ENCODE results near the gene ACSS1. TPM values are rescaled to one million over a fixed set of nuclear protein-coding genes. Genes with fewer than 3 reads are reported as not detected.

ACSS1 gene
- total RNA-seq, 1 experiment from 2014 or later = 1.5 TPM

- H3K4me1 Mint-ChIP-seq = peaks cover 20% of the 10 kb centered on the region
- CTCF ChIA-PET = interaction anchor here (0.9 to 2.3 kb wide), 3 partner anchors 9 to 317 kb away, joined by 3 to 11 read pairs (median 3); partner anchors contain the start of genes GINS1 and VSX1
- no peaks in the 10 kb centered on the region for H3K9me3 Mint-ChIP-seq
- H3K27ac Mint-ChIP-seq = no peak overlapping the region
- H3K27me3 Mint-ChIP-seq (ENCODE audit: low read depth) = peaks cover 26% of the 10 kb centered on the region
- no peaks in the 10 kb centered on the region for H3K36me3 Mint-ChIP-seq
- H3K4me3 Mint-ChIP-seq = no peak overlapping the region
- POLR2A ChIA-PET = no interaction called here
- no peak for ATAC-seq
- DNase-seq (ENCODE audit: low spot score) = no peak
- TF ChIP-seq MYBL2 (CRISPR knock-in tag; IDR thresholded peaks at IDR 0.05) (no peak), ZBTB21 (CRISPR knock-in tag; IDR thresholded peaks at IDR 0.05; ENCODE audit: borderline replicate concordance) (no peak), FOXP4 (CRISPR knock-in tag; IDR thresholded peaks at IDR 0.05) (no peak), ZSCAN18 (CRISPR knock-in tag; IDR thresholded peaks at IDR 0.05) (no peak), MLX (CRISPR knock-in tag; IDR thresholded peaks at IDR 0.05) (no peak), AR (CRISPR knock-in tag; IDR thresholded peaks at IDR 0.05) (no peak), ARID4B (CRISPR knock-in tag; IDR thresholded peaks at IDR 0.05; ENCODE audit: borderline replicate concordance) (no peak), SMAD3 (CRISPR knock-in tag; IDR thresholded peaks at IDR 0.05; ENCODE audit: borderline replicate concordance) (no peak), ZNF425 (CRISPR knock-in tag; conservative IDR thresholded peaks at IDR 0.05) (no peak), CREB1 (CRISPR knock-in tag; IDR thresholded peaks at IDR 0.05) (no peak), IRF2 (CRISPR knock-in tag; IDR thresholded peaks at IDR 0.05; ENCODE audit: borderline replicate concordance, low read depth) (no peak), RELA (CRISPR knock-in tag; IDR thresholded peaks at IDR 0.05; ENCODE audit: borderline replicate concordance) (no peak), JAZF1 (CRISPR knock-in tag; IDR thresholded peaks at IDR 0.05) (no peak)
Measured at GRCh38 chr20:25090492-25091429, 32.8 kb upstream of the ACSS1 start.

Data from WTC11 (cell line).